Right kidney (tissue), 1 donor: ENCODE results near the gene MAN2B2.

Experiments used
- DNase-seq: peaks from one replicate; pipeline ENCODE4 v3.0.0-alpha.2; 2016

Gene MAN2B2

GRCh38 chr4:6566391-6567190, 8.4 kb upstream of the MAN2B2 start:
- no peak for DNase-seq

- DNase-seq: no peak
Measured at GRCh38 chr4:6567218-6567617, 7.8 kb upstream of the MAN2B2 start.

- no peak for DNase-seq
Measured at GRCh38 chr4:6568148-6568547, 6.8 kb upstream of the MAN2B2 start.

- no peak for DNase-seq
Measured at GRCh38 chr4:6568689-6569332, 6.2 kb upstream of the MAN2B2 start.

GRCh38 chr4:6571608-6572007, 3.4 kb upstream of the MAN2B2 start:
- DNase-seq: no peak

GRCh38 chr4:6573551-6573950, 1.4 kb upstream of the MAN2B2 start:
- DNase-seq: no peak

- DNase-seq: no peak
Measured at GRCh38 chr4:6573986-6574746, 823 bp upstream of the MAN2B2 start.

GRCh38 chr4:6575503-6576240, 683 bp downstream of the MAN2B2 start:
- DNase-seq: no peak

- no peak for DNase-seq
Measured at GRCh38 chr4:6576512-6576911, 1.5 kb downstream of the MAN2B2 start.

GRCh38 chr4:6576932-6577331, 1.9 kb downstream of the MAN2B2 start:
- DNase-seq: no peak

- no peak for DNase-seq
Measured at GRCh38 chr4:6577409-6577808, 2.4 kb downstream of the MAN2B2 start.

GRCh38 chr4:6578221-6578620, 3.2 kb downstream of the MAN2B2 start:
- DNase-seq: no peak

GRCh38 chr4:6580353-6580752, 5.4 kb downstream of the MAN2B2 start:
- DNase-seq: no peak

GRCh38 chr4:6581566-6582121, 6.7 kb downstream of the MAN2B2 start:
- DNase-seq: no peak

GRCh38 chr4:6582889-6583490, 8.0 kb downstream of the MAN2B2 start:
- no peak for DNase-seq

GRCh38 chr4:6584865-6585264, 9.9 kb downstream of the MAN2B2 start:
- DNase-seq: no peak

GRCh38 chr4:6586715-6587325, 11.8 kb downstream of the MAN2B2 start:
- DNase-seq: no peak

GRCh38 chr4:6589444-6589843, 14.5 kb downstream of the MAN2B2 start:
- DNase-seq: no peak

GRCh38 chr4:6591313-6591712, 16.3 kb downstream of the MAN2B2 start:
- no peak for DNase-seq

GRCh38 chr4:6591781-6592180, 16.8 kb downstream of the MAN2B2 start:
- DNase-seq: no peak

- no peak for DNase-seq
Measured at GRCh38 chr4:6592804-6593563, 18.0 kb downstream of the MAN2B2 start.
